Ecto neural progenitor cell (in vitro differentiated cells): ENCODE data around the gene FAM170A.

Experiments
- DNase-seq: peaks from one replicate; pipeline ENCODE4 v3.0.0-alpha.2; 2018; ENCODE audit warnings: low spot score

The FAM170A gene

GRCh38 chr5:119629339-119629738, at the start of gene FAM170A:
Gene FAM170A, plus strand, starts transcription at chr5:119629558. Its CDS starts 211 bp downstream, at chr5:119629769.
- DNase-seq: no peak

DNA sequence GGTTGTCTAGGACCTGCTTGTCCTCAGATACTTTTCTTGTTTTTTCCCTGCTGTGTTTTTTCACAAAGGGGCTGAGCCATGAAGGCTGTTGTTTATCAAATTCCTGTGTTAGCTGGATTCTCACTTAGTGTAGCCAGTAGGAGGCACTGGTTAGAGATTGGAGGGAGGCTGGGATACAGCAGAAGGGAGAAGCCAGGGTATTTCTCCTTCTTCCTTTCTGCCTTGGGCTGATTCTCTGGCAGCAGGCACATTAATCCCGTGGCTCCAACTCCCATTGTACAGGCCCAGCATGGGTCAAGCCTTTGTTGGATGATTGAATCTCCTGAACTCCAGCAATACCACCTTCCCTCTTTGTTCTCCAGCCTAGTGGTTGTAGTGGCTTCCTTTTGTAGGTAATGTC, 46.4 kb upstream of the FAM170A start:
- peak; percentile 58 for DNase-seq

GRCh38 chr5:119583684-119584083, 45.7 kb upstream of the FAM170A start:
- DNase-seq: no peak

DNA sequence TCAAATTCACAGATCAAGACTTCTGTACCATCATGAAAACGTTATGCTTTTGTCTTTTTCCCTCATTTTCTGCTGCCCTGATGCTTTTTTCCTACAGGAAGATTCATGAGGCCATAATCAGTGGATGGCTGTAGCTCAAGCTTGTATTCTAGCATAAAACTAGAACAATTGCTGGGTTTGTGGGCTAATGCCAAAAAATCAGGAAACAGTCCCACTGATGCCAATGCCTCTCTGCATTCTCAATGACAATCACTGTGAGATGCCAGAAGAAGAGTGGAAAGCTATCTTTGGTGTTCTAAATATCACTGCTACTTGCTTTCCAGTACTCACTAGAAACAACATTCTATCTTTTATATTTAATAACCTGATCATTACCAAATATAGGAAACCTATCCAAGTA, 33.3 kb upstream of the FAM170A start:
- DNase-seq: no peak

DNA sequence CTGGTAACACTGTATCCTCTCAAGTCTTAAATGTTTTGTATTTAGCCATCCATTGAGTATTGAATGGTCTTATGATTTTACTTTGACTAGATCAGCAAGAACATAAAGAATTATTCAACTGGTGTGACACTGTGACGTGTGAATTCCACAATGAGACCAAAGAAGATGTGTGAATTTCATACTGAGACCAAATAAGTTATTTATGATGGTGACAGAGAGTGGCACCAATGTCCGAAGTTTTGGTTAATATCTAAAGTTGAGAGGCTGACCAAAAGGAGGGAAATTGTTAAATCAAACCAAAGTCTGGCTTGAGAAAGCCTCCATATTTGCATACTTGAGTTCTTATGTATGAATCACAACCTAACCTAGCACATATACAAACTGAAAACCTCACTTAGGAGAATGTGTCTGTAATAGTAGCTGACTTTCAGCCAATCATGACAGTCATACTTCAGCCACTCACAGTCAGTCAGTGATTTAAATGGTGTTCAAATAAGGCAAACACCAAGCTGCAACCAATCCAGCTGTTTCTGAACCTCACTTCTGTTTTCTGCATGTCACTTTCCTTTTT, 31.5 kb upstream of the FAM170A start:
- no peak for DNase-seq

DNA sequence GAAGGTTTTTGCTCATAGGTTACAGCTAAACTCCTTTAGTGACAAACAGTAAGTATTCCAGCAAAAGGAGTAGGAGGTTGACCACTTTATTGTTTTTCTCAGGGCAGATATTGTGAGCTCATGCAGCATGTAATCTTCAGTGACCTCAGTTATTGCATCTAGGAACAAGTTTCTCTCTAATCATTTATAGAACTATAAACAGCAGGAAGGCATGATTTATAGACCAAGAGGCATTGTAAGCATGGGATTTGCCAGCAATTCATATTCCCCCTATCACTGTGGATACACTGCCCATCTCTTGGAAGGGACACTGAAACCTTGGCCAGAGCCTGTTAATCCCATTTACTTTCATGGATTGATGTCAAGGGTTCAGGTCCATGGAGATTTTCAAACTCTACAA, 15.4 kb upstream of the FAM170A start:
- no peak for DNase-seq

DNA sequence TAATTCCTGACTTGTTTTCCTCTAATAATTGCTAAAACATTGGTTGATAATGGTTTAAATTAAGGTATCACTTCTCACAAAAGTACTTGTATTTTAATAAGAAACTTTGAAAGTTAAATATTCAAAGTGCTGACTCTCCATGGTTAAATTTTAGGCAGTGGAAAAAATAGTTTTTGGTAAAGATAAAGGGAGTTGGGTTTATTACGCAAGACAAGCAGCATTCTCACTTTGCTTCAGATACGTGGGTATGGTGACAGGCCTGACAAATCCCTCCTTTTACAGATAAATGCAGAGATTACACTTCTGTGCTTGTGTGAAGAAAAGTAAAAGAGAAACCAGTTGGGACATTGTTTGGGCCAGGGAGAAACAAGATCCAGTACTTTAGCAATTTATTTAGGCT, 14.5 kb upstream of the FAM170A start:
- no peak for DNase-seq

GRCh38 chr5:119626086-119626485, 3.3 kb upstream of the FAM170A start:
- no peak for DNase-seq

GRCh38 chr5:119630752-119631440, 1.5 kb downstream of the FAM170A start:
- DNase-seq: no peak

- no peak for DNase-seq
Measured at GRCh38 chr5:119631660-119632059, 2.3 kb downstream of the FAM170A start.

DNA sequence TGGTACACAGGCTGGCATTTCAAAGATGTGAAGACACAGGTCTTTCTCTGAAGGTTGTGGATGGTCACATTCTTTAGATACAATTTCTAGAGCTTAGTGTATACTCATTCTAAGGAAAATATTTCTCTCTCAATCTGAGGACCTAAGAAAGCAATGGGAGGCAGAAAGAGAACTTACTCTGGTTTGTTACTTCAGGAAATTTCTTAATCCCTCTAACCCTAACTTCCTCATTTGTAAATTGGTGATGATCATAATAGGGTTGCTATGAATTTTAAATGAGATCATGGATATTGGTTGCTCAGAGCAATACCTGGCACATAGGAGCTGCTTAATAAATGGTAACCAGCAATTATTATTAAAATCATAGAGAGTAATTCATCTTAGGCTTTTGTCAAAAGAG, 22.1 kb downstream of the FAM170A start:
- DNase-seq: no peak

GRCh38 chr5:119655061-119655460, 25.7 kb downstream of the FAM170A start:
- DNase-seq: no peak

DNA sequence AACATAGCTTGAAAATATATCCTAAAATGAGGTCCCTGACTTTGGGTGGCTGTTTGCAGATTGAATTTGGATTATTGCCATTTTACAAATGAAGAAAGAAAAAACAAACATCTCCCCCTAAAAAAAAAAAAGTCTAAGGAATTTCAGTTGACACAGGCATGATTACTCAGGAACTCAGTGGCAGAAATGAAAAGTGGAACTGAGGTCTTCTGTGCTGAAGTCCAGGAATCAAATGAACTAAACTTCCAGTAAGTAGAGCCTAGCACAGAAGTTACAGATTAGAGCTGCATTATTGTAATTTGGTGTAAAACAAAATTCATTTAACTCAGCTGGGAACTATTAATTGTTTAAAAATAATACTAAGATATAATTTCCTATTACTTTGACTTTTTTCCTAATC, 26.7 kb downstream of the FAM170A start:
- no peak for DNase-seq

DNA sequence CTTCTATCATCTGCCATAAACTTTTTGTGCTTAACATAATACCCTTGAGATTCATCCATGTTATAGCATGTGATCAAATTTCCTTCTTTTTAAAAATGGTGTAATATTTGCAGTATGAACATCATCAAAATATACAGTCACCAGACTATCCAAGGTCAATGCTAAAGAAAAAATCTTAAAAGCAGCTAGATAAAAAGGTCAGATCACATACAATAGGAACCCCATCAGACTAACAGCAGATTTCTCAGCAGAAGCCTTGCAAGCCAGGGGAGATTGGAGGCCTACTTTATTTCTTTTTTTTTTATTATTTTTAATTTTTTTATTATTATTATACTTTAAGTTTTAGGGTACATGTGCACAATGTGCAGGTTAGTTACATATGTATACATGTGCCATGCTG, 37.2 kb downstream of the FAM170A start:
- no peak for DNase-seq

DNA sequence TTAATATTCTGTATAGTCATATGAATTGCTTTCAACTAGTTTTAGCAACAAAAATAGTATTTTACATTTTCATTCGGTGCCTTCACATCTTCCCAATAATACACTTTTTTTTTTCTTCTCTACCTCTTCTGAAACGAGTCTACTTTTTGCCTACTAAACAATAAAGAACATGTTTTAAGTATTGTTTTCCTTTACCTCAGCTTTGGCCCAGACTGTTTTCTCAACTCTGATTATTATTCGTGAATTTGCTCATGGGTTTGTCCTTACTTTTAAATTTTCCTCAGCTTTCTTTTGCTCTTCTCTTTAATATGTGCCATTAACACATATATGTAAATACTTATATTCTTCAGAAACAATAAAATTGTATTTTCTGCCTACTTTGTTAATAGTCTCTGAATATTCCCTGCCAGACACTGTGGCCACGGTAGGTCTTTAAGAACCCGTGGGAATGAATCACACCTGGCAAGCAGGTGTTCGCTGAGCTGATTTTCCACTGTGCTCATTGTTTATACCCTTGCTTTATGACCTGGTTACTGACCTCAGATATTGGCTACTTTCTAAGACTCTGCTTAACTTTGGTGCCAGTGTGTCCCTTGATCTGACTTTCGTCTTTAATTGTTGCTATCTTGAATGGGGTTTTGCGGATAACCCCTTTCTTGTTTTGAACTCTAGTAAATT, 49.1 kb downstream of the FAM170A start:
- DNase-seq: no peak

DNA sequence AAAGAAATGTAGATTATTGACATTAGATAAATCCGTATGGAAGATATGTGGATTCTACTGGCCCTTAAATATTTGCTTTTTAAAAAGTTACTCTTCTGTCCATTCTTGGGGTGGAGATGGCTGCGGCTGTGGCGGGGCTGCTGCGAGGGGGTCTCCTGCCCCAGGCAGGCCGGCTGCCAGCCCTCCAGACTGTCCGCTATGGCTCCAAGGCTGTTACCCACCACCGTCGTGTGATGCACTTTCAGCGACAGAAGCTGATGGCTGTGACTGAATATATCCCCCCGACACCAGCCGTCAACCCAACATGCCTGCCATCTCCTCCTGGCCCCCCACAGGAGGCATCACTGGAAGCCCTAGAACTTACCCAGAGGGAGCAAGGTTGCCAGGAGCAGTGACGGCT, 50.7 kb downstream of the FAM170A start:
- no peak for DNase-seq

- DNase-seq: no peak
Measured at GRCh38 chr5:119681734-119682133, 52.4 kb downstream of the FAM170A start.

GRCh38 chr5:119682372-119682771, 53.0 kb downstream of the FAM170A start:
- no peak for DNase-seq
